Measurements from ENCODE around the gene ERFE.
A peak's percentile ranks its signal among the peaks of the same experiment; 100 is the strongest.
"Not testable (repeated sequence)": the region's sequence is repeated elsewhere in the genome, so short reads cannot be mapped to it uniquely, and the experiment has no call there.

ERFE gene

GRCh38 chr2:238158509-238159070, at the start of gene ERFE:
Gene ERFE (plus strand): TSS chr2:238158970. CDS start chr2:238159008, 38 bp downstream.
- DNase-seq, result no peak

- no peak for DNase-seq
Observed at GRCh38 chr2:238113611-238114010, 45.2 kb upstream of the ERFE start.

- DNase-seq, result no peak
Observed at GRCh38 chr2:238114331-238114841, 44.4 kb upstream of the ERFE start.

- DNase-seq, result no peak
Observed at GRCh38 chr2:238114851-238115660, 43.7 kb upstream of the ERFE start.

GRCh38 chr2:238115709-238116108, 43.1 kb upstream of the ERFE start:
- DNase-seq, result not testable (repeated sequence)

- no peak for DNase-seq
Observed at GRCh38 chr2:238116298-238117198, 42.2 kb upstream of the ERFE start.

- no peak for DNase-seq
Observed at GRCh38 chr2:238117199-238118154, 41.3 kb upstream of the ERFE start.

- DNase-seq, result no peak
Observed at GRCh38 chr2:238119756-238120462, 38.9 kb upstream of the ERFE start.

- DNase-seq, result peak; percentile 25
Observed at GRCh38 chr2:238120463-238121298, 38.1 kb upstream of the ERFE start.

- DNase-seq, result no peak
Observed at GRCh38 chr2:238121511-238122286, 37.1 kb upstream of the ERFE start.

- no peak for DNase-seq
Observed at GRCh38 chr2:238122287-238123217, 36.2 kb upstream of the ERFE start.

GRCh38 chr2:238123218-238123971, 35.4 kb upstream of the ERFE start:
- DNase-seq, result no peak

- DNase-seq, result no peak
Observed at GRCh38 chr2:238123991-238124470, 34.7 kb upstream of the ERFE start.

GRCh38 chr2:238124488-238125126, 34.2 kb upstream of the ERFE start:
- no peak for DNase-seq

- DNase-seq, result no peak
Observed at GRCh38 chr2:238125127-238125885, 33.5 kb upstream of the ERFE start.

- DNase-seq, result no peak
Observed at GRCh38 chr2:238126338-238126737, 32.4 kb upstream of the ERFE start.
